HEK293 (cell line): ENCODE data around the gene MVB12B.

ENCODE experiments used
- ZBTB17 ChIP-seq: fragments of 450-650 bp; formaldehyde crosslinking; IDR thresholded peaks from 2 replicates; pipeline ENCODE4 v1.5.1; 2016; ENCODE audit warnings: missing biosample characterization, missing genetic modification characterization
- ZNF501 ChIP-seq: fragments of 450-650 bp; formaldehyde crosslinking; IDR thresholded peaks from 2 replicates; pipeline ENCODE4 v1.5.1; 2016; ENCODE audit warnings: missing biosample characterization, missing genetic modification characterization
- ZNF629 ChIP-seq: fragments of 450-650 bp; formaldehyde crosslinking; IDR thresholded peaks from 2 replicates; pipeline ENCODE4 v1.5.1; 2017; ENCODE audit warnings: missing biosample characterization, missing genetic modification characterization
- TF ChIP-seq, protein P1 (sequence below): fragments of 450-650 bp; formaldehyde crosslinking; IDR thresholded peaks from 2 replicates; pipeline ENCODE4 v1.5.1; 2016; ENCODE audit warnings: missing biosample characterization, missing genetic modification characterization

DNA sequence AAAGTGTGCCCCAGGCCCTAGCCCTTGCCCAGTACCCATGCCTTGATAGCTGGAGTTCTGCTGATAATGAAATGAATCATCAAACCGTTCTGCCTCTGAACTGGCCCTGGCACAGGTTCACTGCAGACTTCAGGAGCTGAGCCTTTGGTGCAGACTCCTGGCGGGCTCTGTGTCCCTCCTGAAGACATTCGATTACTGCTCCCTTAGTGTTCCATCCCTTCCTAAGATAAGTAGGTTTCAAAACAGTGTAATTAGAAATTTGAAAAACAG lies 97.2 kb downstream of the MVB12B start:
- TF ChIP-seq ZNF629 (tag by site-specific recombination) (no peak), ZBTB17 (tag by site-specific recombination) (no peak), ZNF501 (tag by site-specific recombination) (no peak)
- TF ChIP-seq, protein P1, sequence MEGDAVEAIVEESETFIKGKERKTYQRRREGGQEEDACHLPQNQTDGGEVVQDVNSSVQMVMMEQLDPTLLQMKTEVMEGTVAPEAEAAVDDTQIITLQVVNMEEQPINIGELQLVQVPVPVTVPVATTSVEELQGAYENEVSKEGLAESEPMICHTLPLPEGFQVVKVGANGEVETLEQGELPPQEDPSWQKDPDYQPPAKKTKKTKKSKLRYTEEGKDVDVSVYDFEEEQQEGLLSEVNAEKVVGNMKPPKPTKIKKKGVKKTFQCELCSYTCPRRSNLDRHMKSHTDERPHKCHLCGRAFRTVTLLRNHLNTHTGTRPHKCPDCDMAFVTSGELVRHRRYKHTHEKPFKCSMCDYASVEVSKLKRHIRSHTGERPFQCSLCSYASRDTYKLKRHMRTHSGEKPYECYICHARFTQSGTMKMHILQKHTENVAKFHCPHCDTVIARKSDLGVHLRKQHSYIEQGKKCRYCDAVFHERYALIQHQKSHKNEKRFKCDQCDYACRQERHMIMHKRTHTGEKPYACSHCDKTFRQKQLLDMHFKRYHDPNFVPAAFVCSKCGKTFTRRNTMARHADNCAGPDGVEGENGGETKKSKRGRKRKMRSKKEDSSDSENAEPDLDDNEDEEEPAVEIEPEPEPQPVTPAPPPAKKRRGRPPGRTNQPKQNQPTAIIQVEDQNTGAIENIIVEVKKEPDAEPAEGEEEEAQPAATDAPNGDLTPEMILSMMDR (tag by site-specific recombination) = no peak
